ENCODE data around the gene IFITM1.

DNA sequence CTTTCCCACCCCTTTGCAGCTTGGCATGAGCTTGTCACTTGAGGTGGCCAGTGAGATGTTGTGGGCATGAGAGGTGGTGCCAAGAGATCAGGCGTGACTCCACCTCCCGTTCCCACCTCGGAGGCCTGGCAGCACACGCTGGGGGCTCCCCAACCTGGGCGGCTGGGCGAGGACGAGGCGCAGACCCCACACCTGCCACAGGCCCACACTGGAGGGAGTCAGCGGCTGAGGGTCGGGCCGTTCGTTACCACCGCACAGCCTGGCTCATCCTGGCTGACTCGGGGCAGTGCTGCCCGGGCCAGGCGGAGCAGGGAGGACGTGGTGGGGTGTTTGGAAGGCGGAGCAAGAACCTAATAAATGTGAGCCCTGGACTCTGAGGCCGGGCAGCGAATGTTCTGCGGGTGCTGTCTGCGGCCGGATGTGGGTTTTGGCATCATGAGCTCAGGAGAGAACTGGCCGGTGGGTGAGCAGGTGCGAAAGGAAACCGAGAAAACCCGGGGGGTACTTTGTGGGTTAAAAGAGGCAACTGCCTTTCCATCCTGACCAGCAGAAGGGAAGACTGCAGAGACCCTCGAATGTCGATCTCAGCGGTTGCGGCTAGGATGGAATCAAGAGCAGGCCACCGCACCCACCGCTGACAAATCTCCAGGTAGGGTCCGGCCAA lies 17.0 kb downstream of the IFITM1 start:
- TF ChIP-seq MAZ (IDR thresholded peaks at IDR 0.05; ENCODE audit: borderline replicate concordance, low read depth, low read length) = no peak
- TF ChIP-seq CTCF (conservative IDR thresholded peaks at IDR 0.05; ENCODE audit: low read depth, low read length) = no peak
- TF ChIP-seq CHD1 (IDR thresholded peaks at IDR 0.05; ENCODE audit: low read depth, low read length) = no peak
- no peak for TF ChIP-seq POLR2A (IDR thresholded peaks at IDR 0.05; ENCODE audit: low read depth, low read length)
- no peak for TF ChIP-seq MAFK (IDR thresholded peaks at IDR 0.05; ENCODE audit: low read depth, low read length)
- no peak for TF ChIP-seq MXI1 (IDR thresholded peaks at IDR 0.05; ENCODE audit: borderline replicate concordance, low read depth, low read length)
- TF ChIP-seq RFX5 (IDR thresholded peaks at IDR 0.05; ENCODE audit: low read depth, low read length) = no peak
- no peak for TF ChIP-seq RAD21 (IDR thresholded peaks at IDR 0.05; ENCODE audit: low read length)
- no peak for TF ChIP-seq SMC3 (IDR thresholded peaks at IDR 0.05; ENCODE audit: low read depth, low read length)
- no peak for TF ChIP-seq FOS (IDR thresholded peaks at IDR 0.05; ENCODE audit: low read depth, low read length)
- TF ChIP-seq NFE2L2 (IDR thresholded peaks at IDR 0.05; ENCODE audit: low read depth, low read length) = no peak

All from IMR-90 (cell line).